HG03378 (cell line): ENCODE results near the gene PHF10.
"Not testable (repeated sequence)": the region's sequence is repeated elsewhere in the genome, so short reads cannot be mapped to it uniquely, and the experiment has no call there.

Source experiments
- ATAC-seq: cut with Tn5 transposase; IDR thresholded peaks from one replicate; pipeline ENCODE4 v1.9.1; 2021; ENCODE audit warnings: mild to moderate bottlenecking, moderate library complexity; ENCODE audit not compliant: unreplicated experiment

Gene PHF10

GRCh38 chr6:169723200-169723909 is 945 bp downstream of the PHF10 start:
- no peak for ATAC-seq

- ATAC-seq, result no peak
Measured at GRCh38 chr6:169722362-169723199, 1.7 kb downstream of the PHF10 start.

GRCh38 chr6:169720207-169720855 is 4.0 kb downstream of the PHF10 start:
- ATAC-seq, result no peak

- ATAC-seq, result no peak
Measured at GRCh38 chr6:169719117-169719516, 5.2 kb downstream of the PHF10 start.

- ATAC-seq, result no peak
Measured at GRCh38 chr6:169714595-169714994, 9.7 kb downstream of the PHF10 start.

- no peak for ATAC-seq
Measured at GRCh38 chr6:169714178-169714577, 10.1 kb downstream of the PHF10 start.

GRCh38 chr6:169710009-169710408 is 14.3 kb downstream of the PHF10 start:
- no peak for ATAC-seq

- no peak for ATAC-seq
Measured at GRCh38 chr6:169709293-169709692, 15.0 kb downstream of the PHF10 start.

- ATAC-seq, result no peak
Measured at GRCh38 chr6:169707772-169708171, 16.5 kb downstream of the PHF10 start.

- ATAC-seq, result peak; percentile 9
Measured at GRCh38 chr6:169702840-169703246, 21.5 kb downstream of the PHF10 start.

- ATAC-seq, result peak; percentile 87
Measured at GRCh38 chr6:169701954-169702839, 22.1 kb downstream of the PHF10 start, which contains the start of the genes C6orf120 and WDR27. TSS of gene C6orf120 (plus strand) at chr6:169702126. CDS start at chr6:169702460, 334 bp downstream. TSS of gene WDR27 (minus strand) at chr6:169702029. CDS start at chr6:169689005, 13,024 bp downstream.

- no peak for ATAC-seq
Measured at GRCh38 chr6:169701311-169701953, 22.9 kb downstream of the PHF10 start.

- no peak for ATAC-seq
Measured at GRCh38 chr6:169700296-169700695, 24.0 kb downstream of the PHF10 start.

- not testable (repeated sequence) for ATAC-seq
Measured at GRCh38 chr6:169697115-169697514, 27.2 kb downstream of the PHF10 start.

- no peak for ATAC-seq
Measured at GRCh38 chr6:169695131-169695530, 29.2 kb downstream of the PHF10 start.

- ATAC-seq, result no peak
Measured at GRCh38 chr6:169692516-169692915, 31.8 kb downstream of the PHF10 start.

GRCh38 chr6:169691260-169691659 is 33.0 kb downstream of the PHF10 start:
- no peak for ATAC-seq

GRCh38 chr6:169689287-169689686 is 35.0 kb downstream of the PHF10 start:
- ATAC-seq, result no peak

GRCh38 chr6:169685860-169686259 is 38.4 kb downstream of the PHF10 start:
- ATAC-seq, result no peak

- no peak for ATAC-seq
Measured at GRCh38 chr6:169684056-169684455, 40.2 kb downstream of the PHF10 start.
